GM18502 (cell line): ENCODE measurements around the gene ECD.

Source experiments
- ATAC-seq: cut with Tn5 transposase; IDR thresholded peaks from one replicate; pipeline ENCODE4 v1.9.1; 2021; ENCODE audit warnings: mild to moderate bottlenecking; ENCODE audit not compliant: unreplicated experiment, poor library complexity

The ECD gene

GRCh38 chr10:73167783-73168464, at the start of gene ECD, which contains the start of gene FAM149B1:
TSS of gene ECD (minus strand) at chr10:73168008. CDS start at chr10:73163937, 4,071 bp downstream.
TSS of gene FAM149B1 (plus strand) at chr10:73168119. CDS start at chr10:73168340, 221 bp downstream.
- ATAC-seq: peak; percentile 93

GRCh38 chr10:73215749-73216148, 47.9 kb upstream of the ECD start:
- ATAC-seq: no peak

- ATAC-seq: no peak
Measured at GRCh38 chr10:73211106-73211811, 43.5 kb upstream of the ECD start.

- no peak for ATAC-seq
Measured at GRCh38 chr10:73210395-73211105, 42.7 kb upstream of the ECD start.

GRCh38 chr10:73209705-73210104, 41.9 kb upstream of the ECD start:
- no peak for ATAC-seq

GRCh38 chr10:73207883-73208282, 40.1 kb upstream of the ECD start:
- no peak for ATAC-seq

GRCh38 chr10:73206385-73206784, 38.6 kb upstream of the ECD start:
- no peak for ATAC-seq

GRCh38 chr10:73205890-73206289, 38.1 kb upstream of the ECD start:
- no peak for ATAC-seq

- ATAC-seq: no peak
Measured at GRCh38 chr10:73205081-73205480, 37.3 kb upstream of the ECD start.

- no peak for ATAC-seq
Measured at GRCh38 chr10:73190188-73190587, 22.4 kb upstream of the ECD start.

GRCh38 chr10:73186266-73186665, 18.5 kb upstream of the ECD start:
- no peak for ATAC-seq

GRCh38 chr10:73183667-73184281, 16.0 kb upstream of the ECD start:
- no peak for ATAC-seq

GRCh38 chr10:73182568-73182967, 14.8 kb upstream of the ECD start:
- ATAC-seq: no peak

GRCh38 chr10:73174148-73174925, 6.5 kb upstream of the ECD start:
- ATAC-seq: no peak

- no peak for ATAC-seq
Measured at GRCh38 chr10:73172867-73173266, 5.1 kb upstream of the ECD start.

- ATAC-seq: no peak
Measured at GRCh38 chr10:73169320-73169719, 1.5 kb upstream of the ECD start.

- peak; percentile 9 for ATAC-seq
Measured at GRCh38 chr10:73168465-73168803, 626 bp upstream of the ECD start.

- ATAC-seq: no peak
Measured at GRCh38 chr10:73167458-73167782, 388 bp downstream of the ECD start.

- ATAC-seq: no peak
Measured at GRCh38 chr10:73166972-73167371, 836 bp downstream of the ECD start.

- no peak for ATAC-seq
Measured at GRCh38 chr10:73163096-73163495, 4.7 kb downstream of the ECD start.
